Measurements from ENCODE around the gene DCTN4. TPM values are rescaled to one million over a fixed set of nuclear protein-coding genes. Genes with fewer than 3 reads are reported as not detected.
A peak's percentile ranks its signal among the peaks of the same experiment; 100 is the strongest.

Gene DCTN4
- total RNA-seq, 4 donors from 2014 or later: 41.7 to 75.9 (median 54.1) TPM

GRCh38 chr5:150777685-150778084 lies 18.9 kb upstream of the DCTN4 start:
- peak overlapping the region; percentile 81 to 95 (median 90) for H3K27ac ChIP-seq
- TF ChIP-seq CTCF (IDR thresholded peaks at IDR 0.05) (no peak), POLR2A (IDR thresholded peaks at IDR 0.05) (no peak)
- DNase-seq: no peak

GRCh38 chr5:150774145-150774544 lies 15.3 kb upstream of the DCTN4 start:
- TF ChIP-seq CTCF (IDR thresholded peaks at IDR 0.05): no peak
- TF ChIP-seq POLR2A (IDR thresholded peaks at IDR 0.05): no peak

More at GRCh38 chr5:150777685-150778084, 18.9 kb upstream of the DCTN4 start:
- Histone ChIP-seq H3K27me3 (no peaks in the 10 kb centered on the region), H3K9me3 (no peaks in the 10 kb centered on the region), H3K4me1 (peaks cover 0 to 35% (median 13%) of the 10 kb centered on the region in 4 donors), H3K4me3 (peak overlapping the region in 2 of 4 donors; percentile 79 to 89), H3K36me3 (no peaks in the 10 kb centered on the region)

GRCh38 chr5:150771034-150771795 lies 12.4 kb upstream of the DCTN4 start:
- DNase-seq: no peak
- Histone ChIP-seq H3K4me3 (no peak overlapping the region), H3K36me3 (no peaks in the 10 kb centered on the region), H3K9me3 (no peaks in the 10 kb centered on the region), H3K27ac (no peak overlapping the region), H3K27me3 (no peaks in the 10 kb centered on the region), H3K4me1 (no peaks in the 10 kb centered on the region)
- no peak for TF ChIP-seq POLR2A (IDR thresholded peaks at IDR 0.05)
- TF ChIP-seq CTCF (IDR thresholded peaks at IDR 0.05): no peak

More at GRCh38 chr5:150774145-150774544, 15.3 kb upstream of the DCTN4 start:
- Histone ChIP-seq H3K36me3 (no peaks in the 10 kb centered on the region), H3K27ac (no peak overlapping the region), H3K4me3 (no peak overlapping the region), H3K27me3 (no peaks in the 10 kb centered on the region), H3K9me3 (no peaks in the 10 kb centered on the region), H3K4me1 (no peaks in the 10 kb centered on the region)
- no peak for DNase-seq

GRCh38 chr5:150766251-150766650 lies 7.4 kb upstream of the DCTN4 start:
- H3K9me3 ChIP-seq: no peaks in the 10 kb centered on the region
- DNase-seq: no peak
- H3K4me1 ChIP-seq: no peaks in the 10 kb centered on the region

GRCh38 chr5:150765799-150766169 lies 7.0 kb upstream of the DCTN4 start:
- Histone ChIP-seq H3K9me3 (no peaks in the 10 kb centered on the region), H3K27ac (peak overlapping the region in 1 of 4 donors; percentile 6), H3K4me3 (no peak overlapping the region), H3K4me1 (no peaks in the 10 kb centered on the region), H3K36me3 (no peaks in the 10 kb centered on the region), H3K27me3 (no peaks in the 10 kb centered on the region)
- TF ChIP-seq POLR2A (IDR thresholded peaks at IDR 0.05): no peak
- no peak for TF ChIP-seq CTCF (IDR thresholded peaks at IDR 0.05)
- no peak for DNase-seq

More at GRCh38 chr5:150766251-150766650, 7.4 kb upstream of the DCTN4 start:
- no peak overlapping the region for H3K4me3 ChIP-seq
- no peaks in the 10 kb centered on the region for H3K27me3 ChIP-seq
- TF ChIP-seq POLR2A (IDR thresholded peaks at IDR 0.05) (no peak), CTCF (IDR thresholded peaks at IDR 0.05) (no peak)
- no peak overlapping the region for H3K27ac ChIP-seq
- no peaks in the 10 kb centered on the region for H3K36me3 ChIP-seq

Measured in Peyer's patch (tissue), 4 donors.